GM19035 (cell line): ENCODE data around the gene F12.

Experiments used
- ATAC-seq: cut with Tn5 transposase; IDR thresholded peaks from one replicate; pipeline ENCODE4 v1.9.1; 2021; ENCODE audit not compliant: unreplicated experiment

F12 gene

DNA sequence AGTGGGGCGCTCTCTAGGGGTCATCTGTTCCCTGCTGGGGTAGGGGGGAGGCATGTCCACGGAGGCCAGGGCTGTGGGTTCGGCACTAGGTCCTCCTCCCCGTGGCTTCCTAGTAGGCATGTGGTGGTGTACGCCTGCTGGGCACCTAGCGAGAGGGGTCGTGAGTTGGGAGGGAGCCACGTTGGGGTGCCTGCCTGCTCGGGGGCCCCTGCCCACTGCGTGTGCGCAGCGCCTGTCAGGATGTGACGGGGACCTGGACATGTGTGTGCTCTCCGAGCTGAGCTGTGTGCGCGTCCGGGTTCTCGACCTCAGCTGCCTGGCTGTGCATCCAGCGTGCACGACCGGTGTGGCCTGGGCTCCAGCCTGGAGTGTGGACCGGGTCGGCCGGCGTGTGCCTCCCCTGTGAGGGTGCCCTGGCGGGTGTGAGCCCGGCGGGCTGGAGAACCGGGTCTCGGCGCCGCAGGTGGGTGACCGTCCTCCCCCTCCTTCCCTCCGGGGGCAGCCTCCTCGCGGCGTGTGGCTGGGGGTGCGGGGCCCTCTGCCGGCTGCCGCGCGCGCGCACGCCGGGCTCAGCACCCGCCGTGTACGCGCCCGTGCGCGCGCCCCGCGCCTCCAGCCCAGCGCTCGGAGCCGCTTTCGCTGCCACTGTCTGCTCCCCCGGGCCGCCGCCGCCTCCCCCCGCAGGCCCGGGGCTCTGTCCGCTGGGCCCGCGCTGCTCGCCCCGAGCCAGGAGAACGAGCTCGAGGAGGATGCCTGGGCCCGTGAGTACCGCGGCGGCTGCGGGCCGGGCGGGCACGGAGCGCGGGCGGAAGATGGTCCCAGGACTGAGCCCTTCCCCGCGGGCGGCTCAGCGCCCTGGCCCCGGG, 37.1 kb upstream of the F12 start, which contains the start of gene PRR7:
Gene PRR7, plus strand, starts transcription at position 615 of the 866 bp plus-strand sequence. CDS start 8,254 bp downstream, outside the sequence.
- ATAC-seq = peak; percentile 59

DNA sequence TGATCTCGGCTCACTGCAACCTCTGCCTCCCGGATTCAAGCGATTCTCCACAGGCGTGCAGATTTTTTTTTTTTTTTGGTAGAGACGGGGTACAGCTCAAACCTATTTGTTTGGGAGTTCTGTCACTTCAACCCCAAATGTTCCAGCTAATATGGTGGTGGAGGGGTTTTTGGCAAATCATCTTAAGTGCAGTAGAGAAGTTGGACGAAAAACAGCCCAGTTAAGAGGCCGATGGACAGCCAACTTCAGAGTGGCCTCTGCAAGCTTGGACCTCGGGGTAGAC, 36.5 kb upstream of the F12 start:
- ATAC-seq = no peak

DNA sequence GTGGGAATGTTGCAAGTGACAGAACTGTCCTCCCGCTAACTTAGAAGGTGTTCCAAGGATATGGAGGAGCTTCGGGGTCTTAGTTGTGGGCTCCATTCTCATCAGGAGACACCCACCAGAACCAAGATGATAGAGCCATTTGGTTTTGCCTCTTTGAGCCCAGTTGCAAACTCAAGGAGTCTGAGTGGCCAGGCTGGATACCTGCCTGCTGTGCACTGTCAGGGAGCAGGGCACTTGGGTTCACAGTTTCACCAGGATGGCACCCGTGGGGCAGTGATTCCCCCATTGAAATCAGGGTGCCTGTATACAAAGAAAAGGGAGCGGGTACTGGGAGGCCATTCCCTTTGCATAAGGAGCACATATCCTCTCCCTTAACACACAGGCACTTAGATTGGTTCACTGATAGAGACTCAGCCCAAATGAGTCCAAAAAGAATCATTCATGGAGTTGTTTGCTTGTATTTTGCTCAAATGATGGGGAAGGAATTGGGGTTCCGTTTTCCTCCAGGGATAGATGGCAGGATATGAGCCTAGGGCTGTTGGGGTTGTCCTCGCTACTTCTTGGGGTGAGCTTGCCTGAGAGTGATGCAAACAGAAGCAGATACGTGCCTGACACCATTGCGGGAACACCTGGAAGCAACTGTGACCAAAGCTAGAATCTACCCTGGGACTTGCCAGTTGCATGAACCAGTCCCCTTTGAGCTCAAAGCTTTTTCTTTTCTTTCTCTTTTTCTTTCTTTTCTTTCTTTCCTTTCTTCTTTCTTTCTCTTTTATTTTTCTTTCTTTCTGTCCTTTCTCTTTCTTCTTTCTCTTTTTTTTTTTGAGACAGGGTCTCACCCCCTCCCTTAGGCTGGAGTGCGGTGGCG, 35.9 kb upstream of the F12 start:
- no peak for ATAC-seq

DNA sequence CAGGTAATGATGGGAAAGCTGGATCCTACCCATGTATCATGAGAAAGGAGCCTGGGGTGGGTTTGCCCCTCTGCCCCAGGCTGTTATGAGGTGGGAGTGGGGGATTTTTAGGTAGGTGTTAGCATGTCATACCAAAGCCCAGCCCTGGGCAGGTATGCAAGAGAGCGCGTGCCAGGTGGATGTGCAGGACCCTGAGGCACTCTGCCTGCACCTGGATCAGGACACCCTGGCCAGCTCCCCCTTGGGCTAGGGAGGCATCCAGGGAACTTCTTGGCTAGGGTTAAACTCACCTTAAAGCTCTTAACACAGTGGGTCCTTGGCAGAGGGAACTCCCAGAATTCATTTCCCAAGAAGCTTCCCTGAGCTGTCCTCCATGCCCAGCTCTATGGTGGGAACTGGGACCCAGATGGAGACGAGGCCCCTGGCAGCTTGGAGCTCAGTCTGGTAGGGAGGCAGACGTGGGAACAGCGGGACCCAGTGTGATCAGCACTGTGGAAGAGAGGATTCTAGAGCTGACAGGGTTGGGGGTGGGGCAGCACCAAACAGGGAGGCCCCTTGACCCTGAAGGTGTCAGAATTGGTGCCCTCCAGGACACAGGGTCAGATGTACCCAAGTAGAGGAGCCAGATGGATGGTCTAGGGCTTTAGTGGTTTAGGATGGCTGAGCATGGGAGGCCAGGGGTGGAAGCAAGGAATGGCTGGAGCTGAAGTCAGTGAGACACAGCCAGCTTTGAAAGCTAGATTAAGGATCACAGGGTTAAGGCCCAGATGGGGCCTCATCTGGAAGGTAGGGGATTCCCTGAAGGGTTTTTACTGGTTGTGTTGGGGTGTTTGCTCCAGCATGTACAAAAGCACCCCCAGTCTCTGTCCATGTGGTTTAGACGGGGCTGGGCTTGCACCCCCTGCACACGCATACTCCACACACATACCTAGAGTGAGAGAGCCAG, 35.0 kb upstream of the F12 start:
- no peak for ATAC-seq

DNA sequence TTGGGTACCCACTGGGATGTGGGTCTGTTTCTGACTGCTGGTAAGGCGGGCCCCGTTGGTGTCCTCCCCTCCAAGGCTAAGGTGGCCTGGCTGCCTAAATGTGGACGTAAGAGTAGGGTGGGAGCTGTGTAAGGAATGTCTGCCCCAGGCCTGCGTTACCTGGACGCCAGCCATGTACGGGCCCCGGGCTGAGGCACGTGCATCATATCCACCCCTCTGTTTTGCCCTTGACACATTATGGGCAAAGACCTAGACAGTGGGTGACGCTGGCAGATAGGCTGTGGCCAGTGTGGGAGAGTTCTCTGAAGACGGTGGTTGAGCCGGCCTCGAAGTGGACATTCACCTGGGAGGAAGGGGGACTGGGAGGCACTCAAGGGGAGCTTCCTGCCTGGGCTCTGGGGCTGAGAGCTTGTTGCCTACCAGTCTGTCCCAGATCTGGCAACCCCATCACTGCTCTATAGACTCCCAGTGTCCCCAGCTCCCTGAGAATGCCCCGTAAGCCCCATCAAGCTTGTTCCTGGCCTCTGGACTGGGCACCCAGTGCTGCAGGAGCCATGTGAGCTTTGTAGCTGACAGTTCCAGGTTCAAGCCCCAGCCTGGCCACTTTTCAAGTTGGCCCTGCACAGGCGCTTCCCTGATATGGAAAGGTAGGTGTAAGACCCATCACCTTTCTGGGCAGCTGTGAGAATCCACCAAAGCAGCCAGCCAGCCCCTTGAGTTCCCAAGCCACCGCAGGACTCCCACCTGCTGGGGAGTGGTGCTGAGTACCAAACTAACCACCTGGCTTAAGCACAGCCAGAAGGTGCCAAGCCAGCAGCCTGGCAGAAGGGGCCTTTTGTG, 34.0 kb upstream of the F12 start:
- no peak for ATAC-seq

DNA sequence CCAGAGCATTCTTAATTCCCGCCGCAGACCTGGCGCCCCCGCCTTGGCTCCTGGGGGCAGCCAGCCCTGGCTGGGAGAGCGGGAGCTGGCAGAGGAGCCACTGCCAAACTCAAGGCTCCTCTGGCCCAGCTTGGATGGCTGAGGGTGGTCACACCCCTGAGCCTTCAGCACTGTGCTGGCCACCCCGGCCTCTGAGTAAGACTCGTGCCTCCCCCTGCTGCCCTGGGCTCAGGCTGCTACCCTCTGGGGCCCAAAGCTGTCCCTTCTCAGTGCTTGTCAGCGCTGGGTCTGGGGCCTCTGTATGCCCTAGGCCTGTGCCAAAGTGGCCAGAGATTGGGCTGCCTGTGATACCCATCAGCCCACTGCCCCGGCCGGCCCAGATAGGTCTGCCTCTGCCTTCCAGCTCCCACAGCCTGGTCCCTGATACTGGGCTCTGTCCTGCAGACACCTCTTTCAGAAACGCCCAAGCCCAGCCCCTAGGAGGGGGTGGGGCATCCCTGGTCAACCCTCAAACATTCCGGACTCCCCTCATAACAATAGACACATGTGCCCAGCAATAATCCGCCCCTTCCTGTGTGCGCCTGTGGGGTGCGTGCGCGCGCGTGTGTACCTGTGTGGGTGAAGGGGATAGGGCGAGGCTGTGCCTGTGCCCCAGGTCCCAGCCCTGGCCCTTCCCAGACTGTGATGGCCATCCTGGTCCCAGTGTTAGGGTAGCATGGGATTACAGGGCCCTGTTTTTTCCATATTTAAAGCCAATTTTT, 32.9 kb upstream of the F12 start:
- ATAC-seq = no peak

DNA sequence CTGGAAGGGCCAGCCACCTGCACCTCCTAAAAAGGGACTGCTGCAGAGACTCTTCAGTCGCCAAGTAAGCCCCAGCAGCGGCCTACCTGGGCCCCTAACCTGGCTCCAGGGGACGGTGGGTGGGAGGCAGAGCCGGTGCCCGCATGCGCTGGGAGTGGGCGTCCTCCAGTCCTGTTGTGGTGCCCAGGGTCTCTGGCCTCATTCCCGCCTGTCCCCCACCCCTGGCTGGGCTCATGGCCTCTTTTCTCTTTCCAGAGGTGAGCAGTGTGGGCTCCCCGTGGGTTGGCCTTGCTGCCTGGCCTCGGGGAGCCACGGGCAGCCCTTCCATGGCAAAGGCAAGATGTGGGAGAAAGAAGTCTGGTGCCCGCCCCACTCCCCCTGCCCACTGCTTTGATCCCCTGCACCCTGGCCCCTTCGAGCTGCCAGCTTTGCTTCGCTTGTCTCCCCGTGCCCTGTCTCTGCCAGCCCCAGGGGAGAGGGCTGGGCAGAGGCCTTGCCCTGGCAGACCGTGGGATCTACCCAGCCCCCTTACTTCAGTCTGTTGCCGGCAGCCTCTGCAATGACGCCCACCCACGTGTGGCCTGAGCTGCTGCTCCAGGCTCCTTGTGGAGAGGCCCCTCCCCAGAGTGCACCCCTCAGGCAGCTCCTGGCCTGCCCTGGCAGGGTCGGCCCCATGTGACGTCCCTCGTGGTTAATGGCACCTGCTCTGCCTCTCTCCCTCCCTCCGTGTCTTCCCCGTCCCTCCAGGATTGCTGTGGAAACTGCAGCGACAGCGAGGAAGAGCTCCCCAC, 31.8 kb upstream of the F12 start:
- ATAC-seq = no peak

DNA sequence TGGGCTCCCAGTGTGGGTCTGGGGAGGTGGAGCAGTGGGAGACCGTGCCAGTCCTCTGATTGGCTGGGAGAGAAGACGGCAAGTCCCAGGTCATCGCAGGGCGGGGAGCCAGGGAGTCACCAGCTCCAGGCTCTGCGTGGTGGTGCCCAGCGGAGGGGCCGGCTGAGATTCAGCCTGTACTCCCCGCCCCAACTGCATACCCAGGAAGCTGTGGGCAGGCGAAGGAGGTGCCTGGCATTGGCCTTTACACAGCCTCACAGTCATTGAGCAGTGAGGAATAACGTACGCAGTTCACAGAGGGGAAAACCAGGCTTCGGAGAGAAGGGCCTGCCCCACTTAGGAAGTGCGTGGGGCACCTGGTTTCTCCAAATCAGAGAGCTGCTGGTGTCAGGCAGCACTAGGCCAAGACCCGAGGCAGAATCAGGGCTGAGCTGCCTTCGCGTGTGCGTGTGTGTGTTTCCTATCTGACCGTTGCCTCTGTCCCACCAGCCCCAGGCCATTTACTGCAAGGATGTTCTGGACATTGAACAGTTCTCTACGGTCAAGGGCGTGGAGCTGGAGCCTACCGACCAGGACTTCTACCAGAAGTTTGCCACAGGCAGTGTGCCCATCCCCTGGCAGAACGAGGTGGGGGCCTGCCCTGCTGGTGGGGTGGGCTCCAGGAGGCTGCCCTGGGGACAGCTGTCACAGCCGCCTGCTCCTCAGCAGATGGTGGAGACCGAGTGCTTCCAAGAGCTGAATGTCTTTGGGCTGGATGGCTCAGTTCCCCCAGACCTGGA, 31.0 kb upstream of the F12 start:
- no peak for ATAC-seq

DNA sequence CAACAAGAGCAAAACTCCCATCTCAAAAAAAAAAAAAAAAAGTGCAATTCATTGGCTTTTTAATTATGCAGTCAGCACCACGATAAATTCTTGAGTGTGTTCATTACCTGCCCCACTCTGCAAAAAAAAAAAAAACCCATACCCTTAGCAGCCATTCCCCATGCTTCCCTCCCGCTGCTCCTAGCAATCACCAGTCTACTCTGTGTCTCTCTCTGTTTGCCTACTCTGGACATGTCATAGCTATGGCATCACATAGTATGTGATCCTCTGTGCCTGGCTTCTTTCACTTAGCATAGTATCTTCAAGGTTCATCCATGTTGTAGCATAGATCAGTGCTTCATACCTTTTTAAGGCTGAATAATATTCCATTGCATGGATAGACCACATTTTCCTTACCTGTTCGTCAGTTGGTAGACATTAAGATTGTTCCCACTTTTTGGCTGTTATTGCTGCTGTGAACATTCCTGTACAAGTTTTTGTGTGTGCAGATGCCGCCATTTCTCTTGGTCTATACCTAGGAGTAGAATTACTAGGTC, 30.2 kb upstream of the F12 start:
- no peak for ATAC-seq

DNA sequence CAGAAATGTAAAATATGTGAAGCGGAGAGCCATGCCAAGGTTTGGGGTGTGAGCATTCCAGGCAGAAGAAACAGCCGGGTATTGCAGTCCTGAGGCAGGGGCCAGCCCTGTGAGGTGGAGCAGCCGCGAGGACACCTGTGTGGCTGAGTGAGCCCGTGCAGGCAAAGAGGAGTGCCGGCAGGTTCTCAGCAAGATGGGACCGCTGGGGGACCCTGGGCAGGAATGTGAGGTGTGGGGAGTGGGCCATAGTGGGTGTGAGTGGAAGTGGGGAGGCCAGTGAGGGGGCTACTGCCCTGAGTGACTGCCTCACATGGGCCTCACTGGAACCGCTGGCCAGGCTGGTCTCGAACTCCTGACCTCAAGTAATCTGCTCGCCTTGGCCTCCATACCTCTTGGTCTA, 29.1 kb upstream of the F12 start:
- no peak for ATAC-seq

DNA sequence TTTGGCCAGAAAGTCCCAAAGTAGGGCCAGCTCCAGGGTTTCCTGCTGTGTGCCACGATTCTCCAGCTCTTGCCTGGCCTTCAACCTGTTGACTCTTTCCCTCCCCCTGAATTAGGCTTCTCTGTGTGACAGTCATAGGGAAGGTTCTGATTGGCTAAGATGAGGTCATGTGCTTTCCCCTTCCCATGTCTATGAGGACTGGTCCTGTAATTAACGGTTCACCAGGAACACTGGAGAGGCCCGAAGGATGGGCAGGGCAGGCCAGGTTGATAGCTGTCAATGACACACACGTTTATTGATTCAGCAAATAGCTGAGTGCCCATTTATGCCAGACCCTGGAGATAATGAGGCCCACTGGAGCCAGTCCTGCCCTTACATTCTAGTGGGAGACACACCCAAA, 28.3 kb upstream of the F12 start:
- no peak for ATAC-seq

DNA sequence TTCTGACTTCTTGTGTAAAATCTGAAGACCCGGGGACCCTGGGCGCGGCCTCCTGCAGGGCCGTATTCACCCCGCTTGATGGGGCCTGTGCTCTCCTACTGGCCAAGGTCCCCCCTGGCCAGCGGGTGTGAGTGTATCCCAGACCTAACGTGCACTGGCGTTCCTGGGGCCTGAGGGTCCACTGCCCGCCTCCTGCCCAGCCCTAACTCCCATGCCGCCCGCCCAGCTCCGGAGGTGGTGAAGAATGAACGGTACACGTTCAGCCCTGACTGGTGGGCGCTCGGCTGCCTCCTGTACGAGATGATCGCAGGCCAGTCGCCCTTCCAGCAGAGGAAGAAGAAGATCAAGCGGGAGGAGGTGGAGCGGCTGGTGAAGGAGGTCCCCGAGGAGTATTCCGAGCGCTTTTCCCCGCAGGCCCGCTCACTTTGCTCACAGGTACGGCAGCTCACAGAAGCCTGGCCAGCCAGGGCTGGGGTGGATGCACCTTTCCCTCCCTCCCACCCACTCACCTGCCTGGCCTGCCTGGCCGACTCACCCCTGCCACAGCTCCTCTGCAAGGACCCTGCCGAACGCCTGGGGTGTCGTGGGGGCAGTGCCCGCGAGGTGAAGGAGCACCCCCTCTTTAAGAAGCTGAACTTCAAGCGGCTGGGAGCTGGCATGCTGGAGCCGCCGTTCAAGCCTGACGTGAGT, 26.6 kb upstream of the F12 start:
- no peak for ATAC-seq

DNA sequence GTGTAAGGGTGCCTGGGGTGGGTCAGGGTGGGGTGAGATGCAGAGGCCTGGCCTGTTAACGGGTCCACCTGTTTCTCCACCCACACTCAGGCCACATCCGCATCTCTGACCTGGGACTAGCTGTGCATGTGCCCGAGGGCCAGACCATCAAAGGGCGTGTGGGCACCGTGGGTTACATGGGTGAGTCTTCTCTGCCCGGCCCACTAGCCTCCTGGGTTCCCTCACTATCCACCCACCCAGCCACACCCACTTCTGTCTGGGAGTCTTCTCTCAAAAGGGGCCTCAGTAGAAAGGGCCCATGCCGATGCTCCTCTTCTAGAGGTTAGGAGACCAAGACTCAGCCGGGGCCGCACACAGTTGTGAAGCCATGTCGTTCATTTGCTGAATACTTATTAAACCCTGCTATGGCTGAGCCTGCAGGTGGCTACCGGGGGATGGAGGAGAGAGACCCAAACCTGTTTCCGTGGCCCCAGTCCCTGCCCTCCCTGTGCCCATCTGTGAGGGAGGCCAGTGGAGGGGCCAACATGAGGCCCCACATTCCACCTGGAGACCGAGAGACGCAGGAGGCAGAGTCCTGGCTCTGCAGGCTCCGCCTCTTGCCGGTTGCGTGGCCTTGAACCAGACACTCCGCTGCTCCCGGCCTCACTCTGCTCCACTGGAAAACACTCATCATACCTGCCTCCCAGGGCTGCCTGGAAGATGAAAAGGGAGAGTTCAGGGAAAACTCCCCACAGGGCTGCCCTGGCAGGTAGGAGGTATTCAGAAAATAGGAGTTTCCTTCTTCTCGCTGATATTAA, 25.8 kb upstream of the F12 start:
- ATAC-seq = no peak

DNA sequence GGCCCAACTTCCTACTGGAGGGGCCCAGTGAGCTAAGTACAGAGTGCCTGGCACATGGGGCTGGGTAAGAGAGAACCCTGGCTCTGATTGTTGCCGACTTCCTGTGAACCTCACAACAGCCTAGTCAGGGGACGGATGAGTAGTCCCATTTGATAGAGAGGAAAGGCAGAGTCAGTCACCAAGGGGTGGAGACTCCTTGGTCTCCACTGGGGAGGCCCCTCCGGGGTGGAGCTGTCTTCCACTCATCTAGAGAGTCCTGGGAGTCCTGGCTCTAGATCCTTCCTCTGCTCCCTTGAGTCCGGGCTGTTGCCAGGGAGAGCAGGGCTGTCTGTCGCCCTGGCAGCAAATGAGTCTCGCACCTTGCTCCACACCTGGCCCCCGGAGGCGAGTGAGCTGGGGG, 25.1 kb upstream of the F12 start:
- ATAC-seq = no peak

DNA sequence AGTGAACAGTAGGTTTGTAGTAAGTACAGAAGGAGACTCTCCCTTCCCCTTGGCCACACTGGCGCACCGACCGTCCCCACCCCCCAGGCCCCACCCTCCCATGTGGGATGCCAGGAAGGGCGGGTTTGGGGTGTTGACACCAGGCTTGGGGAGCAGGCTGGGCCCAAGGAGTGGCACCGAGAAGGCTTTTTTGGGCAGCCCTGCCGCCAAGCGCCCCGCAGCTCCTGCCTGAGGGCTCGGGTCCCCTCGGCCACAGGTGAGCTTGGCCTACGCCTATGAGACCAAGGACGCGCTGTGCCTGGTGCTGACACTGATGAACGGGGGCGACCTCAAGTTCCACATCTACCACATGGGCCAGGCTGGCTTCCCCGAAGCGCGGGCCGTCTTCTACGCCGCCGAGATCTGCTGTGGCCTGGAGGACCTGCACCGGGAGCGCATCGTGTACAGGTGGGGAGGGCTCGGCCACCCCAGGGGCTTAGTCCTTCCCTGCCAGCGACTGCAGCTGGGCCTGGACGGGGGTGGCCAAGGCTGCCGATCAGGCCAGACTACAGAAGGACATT, 24.4 kb upstream of the F12 start:
- no peak for ATAC-seq
